K562 (cell line): ENCODE data around the gene TARS2. TPM values are rescaled to one million over a fixed set of nuclear protein-coding genes. Genes with fewer than 3 reads are reported as not detected.
A peak's percentile ranks its signal among the peaks of the same experiment; 100 is the strongest.

Experiments used
- CBFA2T2 ChIP-seq: fragments of 450-650 bp; conservative IDR thresholded peaks from 2 replicates; pipeline ENCODE4 v1.6.1; 2017; ENCODE audit warnings: mild to moderate bottlenecking
- CBFA2T3 ChIP-seq: fragments of 450-650 bp; IDR thresholded peaks from 2 replicates; pipeline ENCODE4 v1.6.1; 2017
- NCOA6 ChIP-seq: fragments of 450-650 bp; IDR thresholded peaks from 2 replicates; pipeline ENCODE4 v1.6.1; 2017; ENCODE audit warnings: mild to moderate bottlenecking
- RBM39 ChIP-seq: fragments of 200-400 bp; formaldehyde crosslinking; optimal IDR thresholded peaks from 2 replicates; pipeline ENCODE3; 2018; ENCODE audit warnings: low read depth, low read length
- STAG1 ChIP-seq: sonication (generic); formaldehyde crosslinking; IDR thresholded peaks from 2 replicates; pipeline ENCODE4 v1.5.0; 2020; ENCODE audit warnings: missing genetic modification reagents, borderline replicate concordance
- TAF7 ChIP-seq: fragments of 450-650 bp; IDR thresholded peaks from 2 replicates; pipeline ENCODE4 v1.6.1; 2016; ENCODE audit warnings: missing genetic modification characterization, missing compliant biosample characterization
- TFAM ChIP-seq: fragments of 250-450 bp; sonication (Bioruptor Pico); conservative IDR thresholded peaks from 2 replicates; pipeline ENCODE4 v1.5.0; 2021; ENCODE audit warnings: mild to moderate bottlenecking, moderate library complexity
- ZNF146 ChIP-seq: IDR thresholded peaks from one replicate; pipeline ENCODE4 v1.6.1; 2018; ENCODE audit warnings: missing compliant biosample characterization; ENCODE audit not compliant: unreplicated experiment
- ZNF445 ChIP-seq: fragments of 250-450 bp; sonication (Bioruptor Pico); IDR thresholded peaks from 2 replicates; pipeline ENCODE4 v1.4.0; 2020; ENCODE audit warnings: low read depth, mild to moderate bottlenecking, moderate library complexity
- ZNF695 ChIP-seq: fragments of 450-650 bp; formaldehyde crosslinking; IDR thresholded peaks from 2 replicates; pipeline ENCODE4 v1.4.0; 2020; ENCODE audit warnings: mild to moderate bottlenecking, moderate library complexity
- ZNF785 ChIP-seq: fragments of 250-450 bp; sonication (Bioruptor Pico); IDR thresholded peaks from 2 replicates; pipeline ENCODE4 v1.4.0; 2020; ENCODE audit warnings: mild to moderate bottlenecking
- polyA plus RNA-seq, 8 experiments: library from polyadenylated mRNA; depleted of rRNA in 4 of 8; stranded (reverse) in 5 of 8; unstranded in 3 of 8; fragments of >200 nt; fragmentation: Nextera tagmentation in 2 of 8; fragmentation: Illumina TruSeq in 1 of 8; extraction: Ambion mirVana in 2 of 8; extraction: Trizol in 1 of 8; gene quantifications; 2 replicates each; pipeline versions ENCODE4 v1.2.1 to v1.2.3, GENCODE V29; 2011 to 2014; ENCODE audit warnings: inconsistent platforms in 1 of 8, missing spikeins in 1 of 8
- total RNA-seq, 7 experiments: library from RNA; depleted of rRNA in 6 of 7; stranded (reverse); fragments of >200 nt in 6 of 7; fragmentation: Illumina TruSeq in 2 of 7; extraction: Trizol in 2 of 7; gene quantifications; 2 replicates each; pipeline versions ENCODE4 v1.2.1 to v1.2.3, GENCODE V29; 2011 to 2021; ENCODE audit warnings: low replicate concordance in 1 of 7
- TF ChIP-seq, protein P1 (sequence below), 2 experiments: fragments of 450-650 bp; formaldehyde crosslinking in 1 of 2; IDR thresholded peaks; 2 replicates each; pipeline versions ENCODE4 v1.4.0 to v1.6.1; 2014 to 2020; ENCODE audit warnings: mild to moderate bottlenecking in 2 of 2, borderline replicate concordance in 1 of 2, low read depth in 1 of 2
- TF ChIP-seq, protein P2 (sequence below): fragments of 450-650 bp; IDR thresholded peaks from 2 replicates; pipeline ENCODE4 v1.6.1; 2014; ENCODE audit warnings: low read depth, mild to moderate bottlenecking, moderate library complexity, borderline replicate concordance
- TF ChIP-seq, protein P3 (sequence below): fragments of 250-450 bp; sonication (Bioruptor Pico); IDR thresholded peaks from 2 replicates; pipeline ENCODE4 v1.8.0; 2022; ENCODE audit warnings: moderate library complexity, mild to moderate bottlenecking, inconsistent platforms
- TF ChIP-seq, protein P4 (sequence below): fragments of 250-450 bp; sonication (Bioruptor Pico); IDR thresholded peaks from 2 replicates; pipeline ENCODE4 v1.8.0; 2022; ENCODE audit warnings: inconsistent platforms

Gene TARS2
- total and polyA plus RNA-seq, 9 of the 15 experiments (the other 6 are each of a cell fraction or from before 2014, with no cell fraction given): 17.0 to 64.2 (median 39.4) TPM

DNA sequence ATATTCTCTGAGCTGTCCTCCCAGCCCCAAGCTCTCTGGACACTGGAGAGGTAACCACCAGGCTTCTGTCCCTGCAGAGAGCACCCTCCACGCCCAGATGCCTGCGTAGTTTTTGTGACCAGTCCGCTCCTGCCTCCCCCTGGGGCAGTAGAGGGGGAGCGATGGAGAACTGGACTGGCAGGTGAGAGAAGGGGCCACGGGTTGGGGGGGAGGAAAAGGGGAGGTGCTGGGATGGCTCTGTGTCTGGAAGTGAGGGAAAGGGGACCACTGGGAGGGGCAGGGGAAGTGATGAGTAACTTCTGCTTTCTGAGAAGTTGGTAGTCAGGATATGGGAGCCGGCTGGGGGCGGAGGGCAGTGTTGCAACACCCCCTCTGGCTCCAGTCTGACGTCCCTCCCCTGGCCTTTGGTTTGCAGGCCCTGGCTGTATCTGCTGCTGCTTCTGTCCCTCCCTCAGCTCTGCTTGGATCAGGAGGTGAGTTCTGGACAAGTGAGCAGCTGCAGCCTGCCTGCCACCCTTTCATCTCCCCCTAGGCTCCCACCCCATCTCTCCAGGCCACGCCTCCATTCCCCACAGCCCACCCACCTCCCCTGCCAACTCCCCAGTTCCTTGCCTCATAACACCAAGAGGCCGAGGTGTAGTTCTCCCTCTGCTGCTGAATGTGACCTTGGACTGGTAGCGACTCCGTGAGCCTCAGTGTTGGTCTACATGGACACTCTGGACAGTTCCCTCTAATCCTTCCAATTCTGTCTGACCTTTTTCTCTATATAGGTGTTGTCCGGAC is 65.1 kb downstream of the TARS2 start (continued):
- TF ChIP-seq, protein P1, sequence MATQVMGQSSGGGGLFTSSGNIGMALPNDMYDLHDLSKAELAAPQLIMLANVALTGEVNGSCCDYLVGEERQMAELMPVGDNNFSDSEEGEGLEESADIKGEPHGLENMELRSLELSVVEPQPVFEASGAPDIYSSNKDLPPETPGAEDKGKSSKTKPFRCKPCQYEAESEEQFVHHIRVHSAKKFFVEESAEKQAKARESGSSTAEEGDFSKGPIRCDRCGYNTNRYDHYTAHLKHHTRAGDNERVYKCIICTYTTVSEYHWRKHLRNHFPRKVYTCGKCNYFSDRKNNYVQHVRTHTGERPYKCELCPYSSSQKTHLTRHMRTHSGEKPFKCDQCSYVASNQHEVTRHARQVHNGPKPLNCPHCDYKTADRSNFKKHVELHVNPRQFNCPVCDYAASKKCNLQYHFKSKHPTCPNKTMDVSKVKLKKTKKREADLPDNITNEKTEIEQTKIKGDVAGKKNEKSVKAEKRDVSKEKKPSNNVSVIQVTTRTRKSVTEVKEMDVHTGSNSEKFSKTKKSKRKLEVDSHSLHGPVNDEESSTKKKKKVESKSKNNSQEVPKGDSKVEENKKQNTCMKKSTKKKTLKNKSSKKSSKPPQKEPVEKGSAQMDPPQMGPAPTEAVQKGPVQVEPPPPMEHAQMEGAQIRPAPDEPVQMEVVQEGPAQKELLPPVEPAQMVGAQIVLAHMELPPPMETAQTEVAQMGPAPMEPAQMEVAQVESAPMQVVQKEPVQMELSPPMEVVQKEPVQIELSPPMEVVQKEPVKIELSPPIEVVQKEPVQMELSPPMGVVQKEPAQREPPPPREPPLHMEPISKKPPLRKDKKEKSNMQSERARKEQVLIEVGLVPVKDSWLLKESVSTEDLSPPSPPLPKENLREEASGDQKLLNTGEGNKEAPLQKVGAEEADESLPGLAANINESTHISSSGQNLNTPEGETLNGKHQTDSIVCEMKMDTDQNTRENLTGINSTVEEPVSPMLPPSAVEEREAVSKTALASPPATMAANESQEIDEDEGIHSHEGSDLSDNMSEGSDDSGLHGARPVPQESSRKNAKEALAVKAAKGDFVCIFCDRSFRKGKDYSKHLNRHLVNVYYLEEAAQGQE (IDR thresholded peaks at IDR 0.05; ENCODE audit: borderline replicate concordance): peak; percentile 60
- TF ChIP-seq, protein P1 (CRISPR knock-in tag; IDR thresholded peaks at IDR 0.05; ENCODE audit: low read depth): no peak
- TF ChIP-seq, protein P2, sequence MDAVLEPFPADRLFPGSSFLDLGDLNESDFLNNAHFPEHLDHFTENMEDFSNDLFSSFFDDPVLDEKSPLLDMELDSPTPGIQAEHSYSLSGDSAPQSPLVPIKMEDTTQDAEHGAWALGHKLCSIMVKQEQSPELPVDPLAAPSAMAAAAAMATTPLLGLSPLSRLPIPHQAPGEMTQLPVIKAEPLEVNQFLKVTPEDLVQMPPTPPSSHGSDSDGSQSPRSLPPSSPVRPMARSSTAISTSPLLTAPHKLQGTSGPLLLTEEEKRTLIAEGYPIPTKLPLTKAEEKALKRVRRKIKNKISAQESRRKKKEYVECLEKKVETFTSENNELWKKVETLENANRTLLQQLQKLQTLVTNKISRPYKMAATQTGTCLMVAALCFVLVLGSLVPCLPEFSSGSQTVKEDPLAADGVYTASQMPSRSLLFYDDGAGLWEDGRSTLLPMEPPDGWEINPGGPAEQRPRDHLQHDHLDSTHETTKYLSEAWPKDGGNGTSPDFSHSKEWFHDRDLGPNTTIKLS: no peak
- no peak for TF ChIP-seq ZNF695 (CRISPR knock-in tag)
- TF ChIP-seq, protein P3, sequence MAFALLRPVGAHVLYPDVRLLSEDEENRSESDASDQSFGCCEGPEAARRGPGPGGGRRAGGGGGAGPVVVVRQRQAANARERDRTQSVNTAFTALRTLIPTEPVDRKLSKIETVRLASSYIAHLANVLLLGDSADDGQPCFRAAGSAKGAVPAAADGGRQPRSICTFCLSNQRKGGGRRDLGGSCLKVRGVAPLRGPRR: no peak
- no peak for TF ChIP-seq TFAM
- peak; percentile 54 for TF ChIP-seq CBFA2T3
- no peak for TF ChIP-seq CBFA2T2
- no peak for TF ChIP-seq TAF7
- 0 out of 2 replicates have a peak, but pooled peaks have one; percentile 10 for TF ChIP-seq ZNF445 (CRISPR knock-in tag)
- TF ChIP-seq ZNF146 (CRISPR knock-in tag): no peak
- no peak for TF ChIP-seq RBM39
- no peak; the same call in 1 of the 2 replicates for TF ChIP-seq STAG1 (CRISPR knock-in tag)
- TF ChIP-seq ZNF785 (CRISPR knock-in tag): no peak
- TF ChIP-seq, protein P4, sequence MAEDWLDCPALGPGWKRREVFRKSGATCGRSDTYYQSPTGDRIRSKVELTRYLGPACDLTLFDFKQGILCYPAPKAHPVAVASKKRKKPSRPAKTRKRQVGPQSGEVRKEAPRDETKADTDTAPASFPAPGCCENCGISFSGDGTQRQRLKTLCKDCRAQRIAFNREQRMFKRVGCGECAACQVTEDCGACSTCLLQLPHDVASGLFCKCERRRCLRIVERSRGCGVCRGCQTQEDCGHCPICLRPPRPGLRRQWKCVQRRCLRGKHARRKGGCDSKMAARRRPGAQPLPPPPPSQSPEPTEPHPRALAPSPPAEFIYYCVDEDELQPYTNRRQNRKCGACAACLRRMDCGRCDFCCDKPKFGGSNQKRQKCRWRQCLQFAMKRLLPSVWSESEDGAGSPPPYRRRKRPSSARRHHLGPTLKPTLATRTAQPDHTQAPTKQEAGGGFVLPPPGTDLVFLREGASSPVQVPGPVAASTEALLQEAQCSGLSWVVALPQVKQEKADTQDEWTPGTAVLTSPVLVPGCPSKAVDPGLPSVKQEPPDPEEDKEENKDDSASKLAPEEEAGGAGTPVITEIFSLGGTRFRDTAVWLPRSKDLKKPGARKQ (CRISPR knock-in tag): no peak
- no peak for TF ChIP-seq NCOA6
